UCSD-AML1 (cell line): Measurements from ENCODE around the gene CNDP2.

Source experiments
- DNase-seq: peaks from one replicate; lab custom pipeline; 2025; ENCODE audit not compliant: unreplicated experiment; lab: John Stamatoyannopoulos, UW

Gene CNDP2

DNA sequence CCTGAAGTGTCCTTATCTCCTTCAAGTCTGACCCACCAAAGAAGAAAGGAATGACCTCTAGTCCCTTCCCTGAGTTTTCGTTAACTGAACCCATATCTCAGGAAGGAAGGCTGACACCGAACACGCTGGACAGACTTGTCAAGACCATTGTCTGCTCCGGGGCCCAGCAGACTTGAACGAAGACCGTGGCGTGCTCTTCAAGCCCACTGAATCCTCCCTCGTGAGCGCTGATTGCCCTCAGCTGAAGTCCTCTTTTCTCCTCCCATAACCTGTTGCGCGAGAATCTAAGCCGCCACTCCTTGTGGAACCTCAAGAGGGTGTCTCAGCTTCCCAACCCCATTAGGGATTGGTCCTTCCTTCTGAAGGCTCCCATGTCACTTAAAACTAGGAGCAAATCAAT, 37.5 kb downstream of the CNDP2 start:
- DNase-seq: no peak

DNA sequence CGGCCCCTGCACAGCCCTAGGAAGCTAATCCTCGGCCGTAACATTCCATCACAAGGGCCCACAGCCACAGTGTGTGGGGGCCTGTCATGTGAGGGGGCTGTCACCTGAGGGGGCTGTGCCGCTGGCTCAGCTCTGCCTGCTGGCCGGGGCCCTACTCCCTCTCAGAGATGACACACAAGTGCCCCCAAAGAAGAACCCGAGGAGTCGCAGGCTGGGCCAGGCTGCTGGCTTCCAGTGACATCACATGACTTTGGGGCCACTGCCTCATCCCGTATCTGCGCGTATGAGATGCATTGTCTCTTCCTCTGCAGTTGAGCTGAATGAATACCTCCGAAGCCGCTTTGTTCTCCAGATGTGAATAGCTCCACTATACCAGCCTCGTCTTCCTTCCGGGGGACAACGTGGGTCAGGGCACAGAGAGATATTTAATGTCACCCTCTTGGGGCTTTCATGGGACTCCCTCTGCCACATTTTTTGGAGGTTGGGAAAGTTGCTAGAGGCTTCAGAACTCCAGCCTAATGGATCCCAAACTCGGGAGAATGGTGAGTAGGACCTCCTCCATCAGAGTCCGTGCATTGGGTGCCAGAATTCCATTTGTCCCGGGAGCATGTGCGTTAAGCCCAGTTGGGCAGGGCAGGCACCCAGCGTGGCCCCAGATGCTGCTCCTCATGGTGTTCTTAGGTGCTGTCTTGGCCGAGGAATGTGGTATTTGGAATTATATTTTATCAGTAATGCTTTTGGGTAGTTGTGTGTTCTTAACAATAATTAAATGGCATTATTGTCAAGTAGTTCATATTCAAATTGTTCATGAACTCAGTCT, 38.2 kb downstream of the CNDP2 start, which contains the start of gene CNDP1:
Gene CNDP1, plus strand, starts transcription at position 351 of the 820 bp plus-strand sequence. Its CDS starts 168 bp downstream, at position 519.
- DNase-seq: no peak

DNA sequence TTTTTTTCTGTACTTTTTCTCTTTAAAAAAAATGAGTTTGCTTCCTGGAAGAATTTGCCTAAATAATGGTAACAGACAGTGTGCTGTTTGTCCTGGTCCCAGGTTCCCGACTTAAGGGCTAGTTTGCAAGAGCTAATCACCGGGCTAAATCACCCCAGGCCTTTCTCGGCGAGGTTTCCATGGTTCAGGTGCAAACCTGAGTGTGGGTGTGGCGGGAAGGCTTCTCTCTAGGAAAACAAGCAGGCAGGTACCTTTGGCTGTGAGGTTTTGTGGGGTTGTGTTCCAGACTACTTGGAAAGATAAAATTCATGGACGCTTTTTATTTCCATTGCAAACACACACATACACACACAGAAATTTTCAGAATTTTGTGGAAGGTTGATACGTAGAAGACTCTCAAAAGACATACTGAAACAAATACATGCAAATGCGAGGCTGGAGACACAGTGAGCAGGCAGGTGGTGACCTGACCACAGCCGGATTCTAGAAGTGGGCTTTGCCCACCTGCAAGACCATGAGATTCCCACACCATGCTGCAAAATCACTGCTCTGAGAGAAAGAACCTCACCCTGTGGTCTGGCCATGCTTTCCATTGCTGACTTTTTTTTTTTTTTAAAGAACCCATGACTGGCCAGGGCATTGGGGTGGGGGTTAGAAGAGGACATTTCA, 39.0 kb downstream of the CNDP2 start:
- no peak for DNase-seq

DNA sequence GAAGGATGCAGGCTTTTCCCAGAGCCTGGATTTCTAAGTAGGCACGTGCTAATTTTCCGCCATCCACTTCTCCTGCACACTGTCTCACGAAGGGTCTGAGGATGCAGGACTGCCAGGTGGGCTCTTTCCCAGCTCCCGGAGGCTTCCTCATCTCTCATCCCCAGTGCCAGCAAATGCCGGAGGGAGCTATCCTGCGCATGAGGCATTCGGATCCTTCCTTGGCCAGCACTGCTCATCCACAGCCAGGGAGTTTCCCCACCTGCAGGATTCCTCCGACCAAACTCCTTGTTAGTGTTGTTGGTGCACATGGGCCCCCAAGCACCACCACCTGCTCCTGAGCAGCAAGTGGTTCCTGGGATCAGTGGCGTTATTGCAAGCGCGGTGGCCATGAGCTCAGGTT, 43.1 kb downstream of the CNDP2 start:
- DNase-seq: no peak

DNA sequence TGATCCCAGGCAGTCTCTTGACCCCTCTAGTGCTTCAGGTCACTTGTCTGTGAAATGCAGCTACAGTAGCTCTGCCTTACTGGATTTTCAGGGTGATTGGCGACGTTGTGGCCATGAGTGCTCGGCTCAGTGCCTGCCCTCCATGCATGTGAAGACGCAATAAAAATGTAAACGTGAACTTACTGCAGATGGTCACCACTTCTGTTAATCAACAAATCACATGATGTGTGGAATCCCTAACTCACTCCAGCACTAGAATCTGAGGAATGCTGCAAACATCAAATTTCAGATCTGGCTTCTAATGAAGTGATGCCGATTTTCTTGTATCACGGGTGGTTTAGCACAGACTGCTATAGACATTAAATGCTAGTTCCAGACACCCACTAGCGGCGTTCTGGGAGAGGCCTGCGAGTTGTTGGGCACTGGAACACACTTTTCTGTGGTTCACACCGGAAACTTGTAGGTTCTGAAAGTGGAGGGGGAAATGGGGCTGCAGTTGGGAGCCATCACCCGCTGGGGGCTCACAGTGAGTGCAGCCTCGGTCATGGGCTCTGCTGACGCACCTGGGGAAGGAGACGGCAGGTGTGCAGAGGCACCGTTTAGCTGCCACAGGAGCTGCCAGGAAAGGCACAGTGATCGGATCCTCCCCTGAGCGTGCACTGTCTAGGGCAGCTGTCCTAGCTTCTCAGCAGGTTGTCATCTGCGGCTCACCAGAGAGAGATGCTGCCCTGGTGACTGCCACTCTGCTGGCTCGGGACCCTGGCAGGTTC, 44.7 kb downstream of the CNDP2 start:
- DNase-seq: no peak

DNA sequence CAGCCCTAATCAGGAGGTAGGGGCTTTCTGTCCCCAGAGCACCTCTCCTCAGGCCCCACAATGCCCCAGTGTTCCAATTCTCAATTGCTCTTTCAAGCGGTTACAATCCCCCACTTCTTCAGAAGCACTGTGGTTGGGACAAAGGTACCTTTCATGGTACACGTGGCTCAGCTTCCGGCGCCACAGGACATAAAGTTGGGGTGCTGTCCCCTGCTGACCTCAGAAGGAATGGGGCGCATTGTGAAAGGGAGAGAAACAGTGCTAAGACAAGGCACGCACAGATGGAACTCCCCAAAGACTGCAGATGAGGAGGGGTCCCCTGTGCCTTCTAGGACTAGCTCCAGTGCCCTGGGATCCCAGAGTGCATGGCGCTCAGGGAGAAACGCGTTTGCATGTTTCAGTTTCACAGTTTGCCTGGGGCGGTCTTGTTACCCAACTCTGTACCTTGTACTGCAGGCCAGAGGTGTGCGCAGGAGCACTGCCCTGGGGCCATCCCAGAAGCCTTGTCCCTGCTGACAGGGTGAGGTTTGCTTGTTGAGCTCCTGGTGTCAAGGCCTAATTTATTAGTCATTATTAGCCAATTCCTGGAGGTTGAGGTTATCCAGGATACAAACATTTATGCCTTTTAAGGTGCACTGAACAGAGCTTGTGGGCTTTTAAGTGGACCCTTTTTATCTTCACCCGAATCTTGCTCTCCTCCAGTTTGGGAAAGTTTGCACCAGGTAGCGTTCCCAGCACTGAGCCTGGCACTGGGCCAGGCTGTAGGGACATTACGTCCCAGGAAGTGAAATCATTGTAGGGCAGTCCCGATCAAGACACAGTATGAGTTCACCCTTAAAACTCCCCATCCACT, 45.8 kb downstream of the CNDP2 start:
- DNase-seq: no peak

DNA sequence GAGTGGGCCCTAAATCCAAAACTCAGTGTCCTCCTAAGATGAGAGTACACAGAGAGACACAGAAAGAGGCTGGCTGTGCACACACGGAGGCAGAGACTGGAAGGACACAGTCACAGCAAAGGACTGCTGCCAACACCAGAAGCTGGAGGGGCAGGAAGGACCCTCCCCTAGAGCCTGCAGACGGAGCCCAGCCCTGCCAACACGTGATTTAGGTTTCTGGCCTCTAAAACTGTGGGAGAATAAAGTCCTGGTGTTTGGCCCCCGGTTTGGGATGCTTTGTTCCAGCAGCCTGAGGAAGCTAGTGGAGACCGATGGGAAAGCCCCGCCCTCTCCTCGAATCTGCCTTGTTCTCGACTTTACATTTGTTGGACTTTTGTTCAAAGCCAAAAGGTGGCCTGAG, 48.7 kb downstream of the CNDP2 start:
- DNase-seq: no peak

DNA sequence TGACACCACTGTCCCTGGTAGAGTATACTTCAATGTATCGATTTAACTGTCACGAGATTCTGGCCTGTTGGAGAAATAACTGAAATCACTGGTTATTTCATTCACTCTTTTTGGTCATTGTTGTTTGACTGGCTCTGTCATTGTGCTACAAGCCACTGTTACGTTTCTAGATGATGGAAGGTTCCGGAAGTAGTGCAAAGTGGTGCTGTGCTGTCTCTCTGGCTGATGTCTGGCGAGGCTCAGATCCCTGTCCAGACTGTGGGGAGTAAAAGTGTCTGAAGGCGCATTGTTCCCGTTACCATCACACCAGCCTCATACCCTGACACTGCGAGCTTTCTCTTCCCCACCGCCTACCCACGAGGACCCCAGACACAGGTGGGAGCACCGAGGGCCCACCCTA, 49.8 kb downstream of the CNDP2 start:
- no peak for DNase-seq

DNA sequence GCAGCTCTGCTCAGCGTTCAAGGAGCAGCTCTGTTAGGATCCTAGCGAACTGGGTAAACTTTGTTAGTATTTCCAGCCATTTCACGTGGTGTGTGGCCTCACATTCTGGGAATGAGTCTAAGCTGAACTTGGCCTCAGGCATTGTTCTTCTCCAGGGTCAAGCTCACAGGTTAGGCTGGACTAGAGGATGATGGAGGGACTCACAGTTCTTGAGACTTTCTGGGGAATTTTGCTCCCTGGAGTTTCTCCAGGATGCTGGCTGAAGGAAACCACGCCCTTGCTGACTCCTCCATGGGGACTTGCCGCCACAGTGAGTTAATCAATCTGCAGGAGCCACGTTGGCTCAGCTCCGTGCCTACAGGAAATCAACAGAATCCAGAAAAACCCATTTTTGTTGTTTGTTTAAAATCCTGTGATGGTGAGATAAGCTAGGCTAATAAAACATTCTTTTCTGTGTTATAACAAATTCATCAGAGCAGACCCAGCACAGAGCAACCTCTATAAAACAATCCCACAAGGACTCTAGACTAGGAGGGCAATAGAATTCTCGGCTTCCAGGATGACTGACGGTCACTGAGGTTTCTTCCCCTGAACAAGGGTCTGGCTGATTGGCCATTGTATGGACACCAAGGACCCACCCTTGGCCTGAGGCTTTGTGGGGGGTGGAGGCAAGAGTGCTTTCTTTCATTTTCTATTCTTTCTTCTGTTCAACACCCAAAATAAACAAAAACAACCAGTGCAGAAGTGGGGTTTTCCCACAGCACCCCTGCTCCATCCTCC, 50.8 kb downstream of the CNDP2 start:
- DNase-seq: no peak

DNA sequence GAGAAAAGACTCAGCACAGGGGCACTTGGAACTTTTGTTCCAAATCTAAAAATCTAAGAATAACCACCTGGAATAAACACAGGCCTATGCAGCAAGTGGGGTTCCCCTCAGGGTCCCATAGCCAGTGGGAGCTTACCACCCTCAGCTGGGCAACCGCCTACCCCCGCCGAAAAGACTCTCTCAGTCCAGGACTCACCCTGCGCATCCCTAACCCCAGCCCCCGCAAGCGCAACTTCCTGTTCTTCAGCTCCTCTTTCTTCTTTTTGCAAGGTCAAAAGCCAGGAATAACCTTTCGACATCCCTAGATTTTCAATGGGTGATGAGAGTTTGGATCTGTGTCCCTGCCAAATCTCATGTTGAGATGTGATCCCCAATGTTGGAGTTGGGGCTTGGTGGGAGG, 51.7 kb downstream of the CNDP2 start:
- no peak for DNase-seq

DNA sequence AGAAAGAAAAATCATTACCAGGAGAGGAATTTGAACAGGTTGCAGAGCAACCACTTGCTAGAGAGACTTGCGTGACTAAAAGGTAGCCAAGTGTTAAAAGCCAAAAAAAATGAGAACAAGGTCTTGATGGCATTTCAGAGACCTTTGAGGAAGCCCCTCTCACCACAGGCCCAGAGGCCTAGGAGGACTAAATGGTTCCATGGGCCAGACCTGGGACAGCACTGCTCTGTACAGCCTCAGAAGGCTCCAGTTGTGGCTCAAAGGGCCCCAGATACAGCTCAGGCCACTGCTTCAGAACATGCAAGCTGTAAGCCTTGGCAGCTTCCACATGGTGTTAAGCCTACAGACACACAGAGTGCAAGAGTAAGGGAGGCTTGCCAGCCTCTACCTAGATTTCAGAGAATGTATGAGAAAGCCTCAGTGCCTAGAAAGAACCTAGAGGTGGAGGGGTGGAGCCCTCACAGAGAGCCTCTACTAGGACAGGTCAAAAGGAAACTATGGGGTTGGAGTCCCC, 53.5 kb downstream of the CNDP2 start:
- DNase-seq: no peak

DNA sequence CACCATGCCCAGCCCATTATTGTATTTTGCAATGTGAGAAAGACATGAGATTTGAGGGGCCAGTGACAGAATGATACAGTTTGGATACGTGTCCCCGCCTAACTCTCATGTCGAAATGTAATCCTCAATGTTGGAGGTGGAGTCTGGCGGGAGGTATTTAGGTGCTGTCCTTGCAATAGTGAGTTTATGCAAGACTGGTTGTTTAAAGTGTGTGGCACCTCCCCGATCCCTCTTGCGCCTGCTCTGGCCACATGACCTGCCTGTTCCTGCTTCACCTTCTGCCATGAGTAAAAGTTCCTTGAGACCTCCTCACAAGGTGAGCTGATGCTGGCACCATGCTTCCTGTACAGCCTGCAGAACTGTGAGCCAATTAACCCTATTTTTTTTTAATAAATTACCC, 54.7 kb downstream of the CNDP2 start:
- no peak for DNase-seq

DNA sequence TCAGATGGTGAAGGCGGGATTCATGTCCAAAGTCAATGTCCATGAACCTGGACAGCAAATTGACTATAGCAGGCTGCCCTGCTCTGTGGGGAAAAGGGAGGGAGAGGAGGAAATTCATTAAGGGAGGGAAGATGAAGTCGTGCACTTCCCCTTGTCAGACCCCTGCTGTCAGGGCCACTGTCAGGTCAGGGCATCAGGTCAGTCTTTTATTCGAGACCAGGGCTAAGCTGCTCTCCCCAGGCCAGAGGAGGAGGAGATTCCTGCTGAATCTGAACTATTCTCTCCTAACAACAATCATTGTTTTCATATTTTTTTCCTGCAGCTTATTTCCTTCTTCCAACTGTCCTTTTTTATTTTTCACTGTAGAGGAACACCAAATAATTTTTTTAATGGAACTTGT, 55.3 kb downstream of the CNDP2 start:
- no peak for DNase-seq

DNA sequence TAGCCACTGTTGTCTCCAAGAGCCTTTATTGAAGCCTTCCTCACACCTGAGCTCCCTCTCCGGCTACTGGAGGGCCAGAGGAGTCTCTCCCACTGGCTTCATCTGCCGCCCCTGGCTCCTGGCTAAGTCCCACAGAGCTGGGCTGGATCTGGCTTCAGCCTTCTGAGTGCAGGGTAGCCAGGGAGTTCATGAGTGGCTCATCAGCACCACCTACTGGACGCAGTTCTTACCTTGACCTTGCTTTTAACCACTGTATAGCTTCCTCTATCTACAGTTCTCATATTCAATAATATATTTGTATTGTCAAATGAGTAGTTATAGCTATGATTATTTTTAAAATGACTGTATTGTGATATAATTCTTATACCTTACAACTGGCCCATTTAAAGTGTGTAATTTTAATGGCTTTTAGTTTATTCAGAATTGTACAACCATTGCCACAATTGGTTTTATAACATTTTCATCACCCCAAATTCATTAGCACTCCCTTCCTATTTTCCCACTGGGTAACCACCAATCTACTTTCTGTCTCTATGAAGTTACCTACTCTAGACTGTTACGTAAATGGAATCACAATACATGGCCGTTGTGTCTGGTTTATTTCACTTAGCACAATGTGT, 55.9 kb downstream of the CNDP2 start:
- peak; percentile 78 for DNase-seq

DNA sequence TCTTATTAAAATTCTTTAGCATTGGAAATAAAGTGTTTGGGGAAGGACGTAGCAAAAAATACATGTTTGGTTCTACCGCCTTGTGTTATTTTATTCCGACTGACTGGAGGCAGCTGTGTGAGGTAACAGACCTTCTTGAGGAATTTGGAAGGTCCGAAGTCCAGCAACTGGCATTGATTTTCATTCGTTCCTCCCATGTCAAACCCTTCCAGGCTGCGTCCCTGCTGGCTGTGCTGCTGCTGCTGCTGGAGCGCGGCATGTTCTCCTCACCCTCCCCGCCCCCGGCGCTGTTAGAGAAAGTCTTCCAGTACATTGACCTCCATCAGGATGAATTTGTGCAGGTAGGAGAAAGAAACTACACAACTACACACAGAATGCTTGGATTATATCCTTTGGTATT, 60.0 kb downstream of the CNDP2 start:
- no peak for DNase-seq

DNA sequence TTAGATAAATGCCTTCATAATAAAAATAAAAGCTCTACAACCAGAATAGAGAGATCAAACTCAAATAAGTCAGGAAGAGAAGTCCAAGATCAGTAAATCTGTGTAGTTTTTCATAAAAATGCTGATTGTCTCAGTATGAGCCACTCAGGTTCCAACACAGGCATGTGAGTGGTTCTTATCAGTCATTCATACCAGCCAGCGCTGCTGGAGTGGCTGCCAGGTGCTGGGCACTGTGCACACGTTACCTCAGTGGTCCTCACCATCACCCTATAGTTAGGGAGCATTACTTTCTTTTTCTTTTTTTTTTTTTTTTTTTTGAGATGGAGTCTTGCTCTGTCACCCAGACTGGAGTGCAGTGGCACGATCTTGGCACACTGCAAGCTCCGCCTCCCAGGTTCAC, 61.9 kb downstream of the CNDP2 start:
- no peak for DNase-seq

DNA sequence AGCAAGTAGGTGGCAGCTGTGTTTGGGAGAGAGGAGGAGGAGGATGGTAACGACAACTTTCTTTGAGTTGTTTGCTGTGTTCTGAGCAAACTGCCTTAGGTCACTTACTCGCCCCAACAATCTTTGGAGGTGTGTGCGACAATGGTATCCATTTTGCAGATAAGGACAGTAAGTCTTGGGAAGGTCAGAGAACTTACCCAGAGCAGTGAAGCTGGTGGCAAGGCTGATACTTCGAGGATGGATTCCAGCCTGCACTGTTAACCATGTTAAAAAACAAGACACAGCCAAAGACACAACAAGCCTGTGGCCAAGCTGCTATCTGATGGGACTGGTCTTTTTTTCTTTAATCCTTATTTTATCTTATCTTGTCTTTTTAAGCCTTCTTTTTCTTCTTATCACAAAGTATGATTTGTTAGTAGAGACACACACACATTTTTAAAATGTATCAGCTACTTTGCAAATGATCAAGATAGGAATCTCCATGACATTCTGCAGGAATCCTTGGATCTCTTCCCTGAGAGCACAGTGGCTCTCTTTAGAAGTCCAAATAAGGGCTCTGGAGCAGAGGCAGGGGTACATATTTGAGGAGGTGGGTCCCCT, 66.1 kb downstream of the CNDP2 start:
- DNase-seq: no peak

DNA sequence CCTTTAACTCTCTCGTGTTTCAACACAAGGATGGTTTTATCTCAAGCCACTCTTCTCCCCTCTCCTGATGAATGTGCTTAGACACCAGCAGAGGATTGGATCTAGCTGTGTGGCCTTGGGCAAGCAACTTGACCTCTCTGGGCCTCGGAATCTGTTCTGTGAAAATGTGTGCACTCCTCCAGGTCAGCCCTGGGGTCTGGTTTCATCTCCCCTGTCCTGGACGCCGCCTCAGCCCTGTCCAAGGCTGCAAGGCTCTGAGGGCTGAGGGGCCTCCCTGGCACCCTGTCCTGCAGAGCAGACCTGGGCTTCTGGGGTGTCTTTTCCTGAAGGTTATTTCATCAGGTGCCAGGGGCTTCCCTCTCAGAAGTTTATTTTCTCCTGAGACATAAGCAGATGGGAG, 66.6 kb downstream of the CNDP2 start:
- DNase-seq: no peak

DNA sequence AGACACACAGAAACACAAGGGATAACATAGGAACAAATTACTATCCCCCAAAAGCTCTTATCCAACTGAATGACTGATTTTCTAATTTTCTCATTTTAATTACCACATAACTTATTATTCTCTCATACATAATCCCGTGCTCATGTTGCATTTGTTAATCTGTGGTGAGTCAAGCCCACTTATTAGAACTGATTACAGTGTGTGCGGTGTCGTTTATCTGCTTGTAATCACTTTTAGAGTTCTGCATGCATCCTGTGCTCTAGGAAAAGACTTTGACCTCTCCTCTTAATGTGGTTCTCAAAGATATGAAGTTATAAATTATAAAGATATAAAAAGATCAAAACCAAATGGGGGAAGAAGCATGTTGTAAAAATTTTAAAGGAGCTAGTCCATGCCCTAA, 67.8 kb downstream of the CNDP2 start:
- DNase-seq: no peak
